G401 (cell line): Measurements from ENCODE around the gene NAIF1. TPM values are rescaled to one million over a fixed set of nuclear protein-coding genes. Genes with fewer than 3 reads are reported as not detected.
"Not testable (repeated sequence)": the region's sequence is repeated elsewhere in the genome, so short reads cannot be mapped to it uniquely, and the experiment has no call there.

Source experiments
- DNase-seq: peaks from one replicate; pipeline ENCODE4 v3.0.0-alpha.2; 2015; ENCODE audit warnings: low spot score
- in situ Hi-C: cut with HindIII; loops from 2 replicates; pipeline ENCODE4 v1.10.0; 2016; ENCODE audit warnings: low sequenced_read_pairs, mixed read lengths
- total RNA-seq: library from RNA; depleted of rRNA; stranded (reverse); fragments of >200 nt; shearing (Covaris generic); gene quantifications from 2 replicates; pipeline ENCODE4 v1.2.3, GENCODE V29; 2014; rRNA removed

NAIF1 gene, protein sequence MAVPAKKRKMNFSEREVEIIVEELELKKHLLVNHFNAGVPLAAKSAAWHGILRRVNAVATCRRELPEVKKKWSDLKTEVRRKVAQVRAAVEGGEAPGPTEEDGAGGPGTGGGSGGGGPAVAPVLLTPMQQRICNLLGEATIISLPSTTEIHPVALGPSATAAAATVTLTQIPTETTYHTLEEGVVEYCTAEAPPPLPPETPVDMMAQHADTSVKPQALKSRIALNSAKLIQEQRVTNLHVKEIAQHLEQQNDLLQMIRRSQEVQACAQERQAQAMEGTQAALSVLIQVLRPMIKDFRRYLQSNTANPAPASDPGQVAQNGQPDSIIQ
- 5.4 and 6.6 TPM in 2 replicates for total RNA-seq

DNA sequence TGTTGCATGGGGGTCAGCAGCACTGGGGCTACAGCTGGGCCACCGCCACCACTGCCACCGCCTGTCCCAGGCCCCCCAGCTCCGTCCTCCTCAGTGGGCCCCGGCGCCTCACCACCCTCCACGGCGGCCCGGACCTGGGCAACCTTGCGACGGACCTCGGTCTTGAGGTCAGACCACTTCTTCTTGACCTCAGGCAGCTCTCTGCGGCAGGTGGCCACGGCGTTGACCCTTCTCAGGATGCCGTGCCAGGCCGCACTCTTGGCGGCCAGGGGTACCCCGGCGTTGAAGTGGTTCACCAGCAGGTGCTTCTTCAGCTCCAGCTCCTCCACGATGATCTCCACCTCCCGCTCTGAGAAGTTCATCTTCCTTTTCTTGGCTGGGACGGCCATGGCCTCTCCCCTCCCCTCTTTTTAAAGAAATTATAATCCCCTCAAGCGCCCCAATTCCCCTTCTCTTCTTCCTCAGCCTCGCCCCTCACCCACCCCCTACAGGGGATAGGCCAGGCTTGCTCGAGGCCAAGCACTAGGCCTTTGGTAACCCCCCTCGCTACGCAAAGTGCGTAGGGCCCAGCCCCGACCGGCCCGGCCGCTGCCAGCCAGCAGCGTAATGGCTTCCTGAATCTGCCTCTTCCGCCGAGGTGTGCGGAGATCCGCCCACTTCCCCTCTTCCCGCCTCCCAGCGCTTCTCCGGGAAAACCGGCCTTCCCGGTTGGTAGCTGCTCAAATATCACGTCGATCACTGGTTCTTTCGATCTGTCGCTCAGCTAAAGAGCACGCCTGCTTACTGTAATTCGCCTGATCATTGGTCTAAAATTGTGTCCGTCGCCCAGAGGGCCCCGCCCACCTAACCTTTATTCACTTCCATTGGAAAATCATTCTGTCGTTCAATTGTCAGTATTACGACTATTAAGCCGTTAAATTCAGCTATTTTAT, at the start of gene NAIF1:
Gene NAIF1, minus strand, starts transcription at position 608 of the 932 bp plus-strand sequence. Its CDS starts 219 bp downstream, at position 389.
- in situ Hi-C loops, result no loop called here
- DNase-seq, result peak; percentile 100

DNA sequence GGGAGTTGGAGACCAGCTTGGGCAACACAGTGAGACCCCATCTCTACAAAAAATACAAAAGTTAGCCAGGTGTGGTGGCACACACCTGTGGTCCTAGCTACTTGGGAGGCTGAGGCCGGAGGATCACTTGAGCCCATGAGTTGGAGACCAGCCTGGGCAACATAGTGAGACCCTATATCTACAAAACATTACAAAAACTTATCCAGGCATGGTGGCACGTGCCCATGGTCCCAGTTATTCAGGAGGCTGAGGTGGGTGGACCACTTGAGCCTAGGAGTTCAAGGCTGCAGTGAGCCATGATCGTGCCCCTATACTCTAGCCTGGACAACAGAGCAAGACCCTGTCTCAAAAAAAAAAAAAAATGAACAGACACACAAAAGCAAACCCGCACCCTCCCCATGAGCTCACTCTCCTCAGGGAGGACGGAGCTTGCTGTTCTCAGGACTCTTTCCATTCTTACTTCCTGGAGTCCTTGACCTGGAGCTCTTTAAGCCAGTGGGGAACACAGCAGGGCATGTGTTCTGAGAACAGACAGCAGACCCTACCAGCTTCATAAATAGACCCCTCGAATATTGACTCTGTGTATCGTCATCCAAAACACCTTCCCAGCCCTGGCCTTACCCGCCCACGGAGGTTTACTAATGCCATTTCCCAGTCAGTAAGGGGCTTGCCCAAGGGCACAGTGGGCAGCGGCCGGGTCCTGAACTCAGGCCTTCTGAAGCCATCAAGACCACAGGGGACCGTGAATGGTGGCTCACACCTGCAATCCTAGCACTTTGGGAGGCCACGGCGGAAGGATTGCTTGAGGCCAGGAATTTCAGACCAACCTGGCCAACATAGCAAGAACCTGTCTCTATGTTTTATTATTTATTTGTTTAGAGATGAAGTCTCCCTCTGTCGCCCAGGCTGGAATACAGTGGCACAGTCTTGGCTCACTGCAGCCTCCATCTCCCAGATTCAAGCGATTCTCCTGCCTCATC, 49.3 kb upstream of the NAIF1 start:
- no peak for DNase-seq
- in situ Hi-C loops, result no loop called here

DNA sequence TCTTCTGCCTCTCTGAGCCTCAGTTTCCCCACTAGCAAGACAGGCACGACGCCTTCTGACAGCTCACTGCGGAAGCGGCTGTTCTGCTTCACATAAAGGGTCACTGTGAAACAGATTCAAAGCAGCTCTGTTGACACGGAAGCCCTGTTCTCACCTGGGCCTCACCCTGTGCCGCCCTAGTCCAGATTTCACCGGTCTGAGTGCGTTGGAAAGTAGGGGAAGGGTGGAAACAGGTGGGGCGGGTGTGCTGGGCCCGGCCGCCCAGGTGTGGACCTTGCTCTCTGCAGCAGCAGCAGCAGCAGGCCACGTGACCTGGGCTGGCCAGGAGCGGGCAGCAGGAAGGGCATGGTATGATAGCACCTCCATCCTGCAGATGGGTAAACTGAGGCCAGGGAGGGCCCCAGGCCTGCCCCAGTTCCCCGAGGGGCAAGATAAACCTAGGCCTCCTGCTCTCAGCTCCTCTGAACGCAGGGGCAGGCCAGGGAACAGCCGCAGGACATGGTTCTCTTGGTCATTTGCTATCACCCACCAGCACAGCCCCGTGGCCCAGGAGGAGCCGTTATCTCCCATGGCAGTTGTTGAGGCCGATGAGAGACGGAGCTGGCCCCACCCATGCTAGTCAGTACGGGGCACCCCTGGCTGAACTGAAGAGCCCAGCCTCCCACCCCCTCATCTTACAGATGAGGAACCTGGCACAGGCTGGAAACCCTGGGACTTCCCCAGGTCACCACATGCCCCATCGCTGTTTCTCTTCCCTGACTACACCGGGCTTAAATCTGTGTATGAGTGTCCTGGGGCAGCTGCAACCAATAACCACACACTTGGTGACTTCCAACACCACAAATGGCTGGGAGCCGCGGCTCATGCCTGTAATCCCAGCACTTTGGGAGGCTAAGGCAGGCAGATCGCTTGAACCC, 48.3 kb upstream of the NAIF1 start:
- DNase-seq, result no peak
- in situ Hi-C loops, result no loop called here

DNA sequence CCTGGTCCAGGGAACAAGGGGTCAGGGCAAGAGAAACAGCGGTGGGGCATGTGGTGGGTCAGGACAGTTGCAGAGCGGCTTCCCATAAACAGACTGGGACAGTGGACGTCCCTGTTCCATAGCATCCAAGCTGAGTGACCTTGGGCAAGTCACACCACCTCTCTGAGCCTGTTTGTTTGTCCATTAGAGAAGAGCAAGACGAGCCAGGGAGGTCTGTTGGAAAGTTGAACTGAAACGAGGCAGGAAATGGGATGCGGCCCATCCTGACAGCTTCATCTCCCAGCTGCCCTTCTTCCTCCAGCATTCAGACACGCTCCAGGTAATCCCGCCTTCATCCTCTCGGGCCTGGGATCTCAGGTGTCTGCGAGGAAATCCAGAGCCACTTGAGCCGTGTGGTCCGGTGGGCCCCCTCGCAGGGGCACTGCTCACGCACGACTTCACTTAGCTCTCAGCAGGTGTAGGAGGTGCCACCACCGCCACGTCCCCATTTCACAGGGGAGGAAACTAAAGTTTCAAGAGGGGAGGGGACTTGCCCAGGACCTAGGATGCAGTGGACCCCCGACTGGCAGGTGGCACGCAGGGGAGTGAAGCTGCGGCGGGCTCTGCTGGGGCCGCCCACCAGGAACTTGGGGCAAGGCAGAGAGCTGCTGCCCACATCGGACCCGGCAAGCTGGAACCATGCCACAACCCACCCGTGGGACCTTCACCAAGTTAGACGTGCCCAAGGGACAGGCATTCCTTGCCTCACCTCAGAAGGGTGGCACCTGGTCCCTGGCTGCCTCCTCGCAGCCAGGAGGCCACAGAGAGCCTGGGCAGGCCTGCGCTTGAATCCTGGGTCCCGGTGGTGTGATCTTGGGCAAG, 47.4 kb upstream of the NAIF1 start:
- no peak for DNase-seq
- in situ Hi-C loops, result no loop called here

DNA sequence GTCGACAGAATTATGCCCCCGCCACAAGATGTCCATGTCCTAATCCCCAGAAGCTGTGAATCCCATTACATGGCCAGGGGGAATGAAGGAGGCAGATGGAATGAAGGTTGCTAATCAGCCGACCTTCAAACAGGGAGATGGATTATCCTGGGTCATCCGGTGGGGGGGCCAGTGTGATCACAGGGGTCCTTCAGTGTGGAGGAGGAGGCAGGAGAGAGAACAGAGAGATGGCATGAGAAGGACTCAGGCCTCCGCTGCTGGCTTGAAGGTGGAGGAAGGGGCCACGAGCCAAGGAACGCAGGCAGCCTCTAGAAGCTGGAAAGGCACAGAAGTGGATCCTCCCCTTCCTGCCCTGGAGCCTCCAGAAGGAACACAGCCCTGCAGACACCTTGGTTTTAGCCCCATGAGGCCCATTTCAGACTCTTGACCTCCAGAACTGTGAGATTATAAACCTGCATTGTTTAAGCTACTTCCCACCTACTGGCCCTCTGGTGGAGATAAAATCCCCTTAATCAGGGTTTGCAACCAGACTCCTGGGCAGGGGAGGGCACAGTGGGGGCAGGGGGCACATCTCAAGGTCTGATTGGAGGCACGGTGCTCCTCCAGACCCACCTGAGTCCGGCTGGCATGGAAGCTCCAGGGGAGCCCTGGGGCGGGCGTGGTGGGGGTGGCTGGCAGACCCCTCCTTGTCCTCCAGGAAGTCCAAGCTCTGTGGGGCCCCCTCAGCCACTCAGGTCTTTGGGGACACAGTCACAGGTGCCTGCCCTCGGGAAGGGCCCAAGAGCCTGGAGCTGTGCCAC, 46.6 kb upstream of the NAIF1 start:
- in situ Hi-C loops, result no loop called here

DNA sequence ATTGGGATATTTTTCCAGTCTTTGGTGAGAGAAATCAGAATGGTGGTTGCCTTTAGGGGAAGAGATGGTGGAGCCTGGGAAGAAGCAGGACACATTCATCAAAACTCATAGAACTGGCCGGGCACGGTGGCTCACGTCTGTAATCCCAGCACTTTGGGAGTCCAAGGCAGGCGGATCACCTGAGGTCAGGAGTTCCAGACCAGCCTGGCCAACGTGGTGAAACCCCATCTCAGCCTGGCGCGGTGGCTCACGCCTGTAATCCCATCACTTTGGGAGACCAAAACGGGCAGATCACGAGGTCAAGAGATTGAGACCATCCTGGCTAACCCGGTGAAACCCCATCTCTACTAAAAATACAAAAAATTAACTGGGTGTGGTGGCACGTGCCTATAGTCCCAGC, 44.6 kb upstream of the NAIF1 start:
- DNase-seq, in situ Hi-C loops: not testable (repeated sequence)

More for the DNA sequence above, 46.6 kb upstream of the NAIF1 start:
- no peak for DNase-seq

DNA sequence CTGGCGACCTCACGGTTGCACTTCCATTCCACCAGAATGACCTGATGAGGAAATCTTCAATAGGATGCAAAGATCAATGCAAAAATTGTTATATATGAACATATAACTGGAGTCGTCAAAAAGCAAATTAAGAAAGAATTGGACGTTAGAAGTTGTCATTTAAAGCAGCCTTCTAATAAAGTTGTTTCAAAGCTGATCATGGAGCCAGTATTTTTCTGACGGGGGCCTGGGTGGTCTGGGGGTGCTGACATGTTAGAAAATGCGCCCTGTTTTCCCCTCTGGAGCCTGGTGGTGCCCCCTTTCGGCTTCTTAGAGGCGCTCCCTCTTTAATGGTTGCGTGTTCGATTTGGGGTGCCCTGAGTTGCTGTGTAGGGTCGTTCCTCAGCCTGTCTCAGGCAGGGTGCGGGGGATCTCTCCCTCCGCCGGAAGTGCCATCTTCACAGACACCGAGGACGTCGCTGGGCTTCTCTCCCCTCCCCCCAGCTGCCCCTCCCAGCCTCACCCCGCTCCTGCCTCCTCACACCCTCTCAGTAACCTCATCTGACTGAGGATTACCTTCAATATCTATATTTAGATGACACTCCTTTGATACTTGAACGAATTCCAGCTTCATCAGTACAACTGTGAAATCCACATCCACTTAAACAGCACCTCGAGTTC, 42.1 kb upstream of the NAIF1 start:
- no peak for DNase-seq
- in situ Hi-C loops, result no loop called here

DNA sequence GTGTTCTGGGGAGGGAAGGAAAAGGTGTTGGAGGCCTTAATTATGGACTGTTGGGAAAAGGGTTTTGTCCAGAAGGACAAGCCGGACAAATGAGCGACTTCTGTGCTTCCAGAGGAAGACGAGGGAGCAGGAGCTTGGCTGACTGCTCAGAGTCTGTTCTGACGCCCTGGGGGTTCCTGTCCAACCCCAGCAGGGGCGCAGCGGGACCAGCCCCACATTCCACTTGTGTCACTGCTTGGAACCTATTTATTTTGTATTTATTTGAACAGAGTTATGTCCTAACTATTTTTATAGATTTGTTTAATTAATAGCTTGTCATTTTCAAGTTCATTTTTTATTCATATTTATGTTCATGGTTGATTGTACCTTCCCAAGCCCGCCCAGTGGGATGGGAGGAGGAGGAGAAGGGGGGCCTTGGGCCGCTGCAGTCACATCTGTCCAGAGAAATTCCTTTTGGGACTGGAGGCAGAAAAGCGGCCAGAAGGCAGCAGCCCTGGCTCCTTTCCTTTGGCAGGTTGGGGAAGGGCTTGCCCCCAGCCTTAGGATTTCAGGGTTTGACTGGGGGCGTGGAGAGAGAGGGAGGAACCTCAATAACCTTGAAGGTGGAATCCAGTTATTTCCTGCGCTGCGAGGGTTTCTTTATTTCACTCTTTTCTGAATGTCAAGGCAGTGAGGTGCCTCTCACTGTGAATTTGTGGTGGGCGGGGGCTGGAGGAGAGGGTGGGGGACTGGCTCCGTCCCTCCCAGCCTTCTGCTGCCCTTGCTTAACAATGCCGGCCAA, 41.3 kb upstream of the NAIF1 start:
- in situ Hi-C loops, result no loop called here
- no peak for DNase-seq

DNA sequence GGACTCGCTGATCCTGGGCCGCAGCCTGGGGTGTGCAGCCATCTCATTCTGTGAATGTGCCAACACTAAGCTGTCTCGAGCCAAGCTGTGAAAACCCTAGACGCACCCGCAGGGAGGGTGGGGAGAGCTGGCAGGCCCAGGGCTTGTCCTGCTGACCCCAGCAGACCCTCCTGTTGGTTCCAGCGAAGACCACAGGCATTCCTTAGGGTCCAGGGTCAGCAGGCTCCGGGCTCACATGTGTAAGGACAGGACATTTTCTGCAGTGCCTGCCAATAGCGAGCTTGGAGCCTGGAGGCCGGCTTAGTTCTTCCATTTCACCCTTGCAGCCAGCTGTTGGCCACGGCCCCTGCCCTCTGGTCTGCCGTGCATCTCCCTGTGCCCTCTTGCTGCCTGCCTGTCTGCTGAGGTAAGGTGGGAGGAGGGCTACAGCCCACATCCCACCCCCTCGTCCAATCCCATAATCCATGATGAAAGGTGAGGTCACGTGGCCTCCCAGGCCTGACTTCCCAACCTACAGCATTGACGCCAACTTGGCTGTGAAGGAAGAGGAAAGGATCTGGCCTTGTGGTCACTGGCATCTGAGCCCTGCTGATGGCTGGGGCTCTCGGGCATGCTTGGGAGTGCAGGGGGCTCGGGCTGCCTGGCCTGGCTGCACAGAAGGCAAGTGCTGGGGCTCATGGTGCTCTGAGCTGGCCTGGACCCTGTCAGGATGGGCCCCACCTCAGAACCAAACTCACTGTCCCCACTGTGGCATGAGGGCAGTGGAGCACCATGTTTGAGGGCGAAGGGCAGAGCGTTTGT, 40.5 kb upstream of the NAIF1 start:
- in situ Hi-C loops, result no loop called here

DNA sequence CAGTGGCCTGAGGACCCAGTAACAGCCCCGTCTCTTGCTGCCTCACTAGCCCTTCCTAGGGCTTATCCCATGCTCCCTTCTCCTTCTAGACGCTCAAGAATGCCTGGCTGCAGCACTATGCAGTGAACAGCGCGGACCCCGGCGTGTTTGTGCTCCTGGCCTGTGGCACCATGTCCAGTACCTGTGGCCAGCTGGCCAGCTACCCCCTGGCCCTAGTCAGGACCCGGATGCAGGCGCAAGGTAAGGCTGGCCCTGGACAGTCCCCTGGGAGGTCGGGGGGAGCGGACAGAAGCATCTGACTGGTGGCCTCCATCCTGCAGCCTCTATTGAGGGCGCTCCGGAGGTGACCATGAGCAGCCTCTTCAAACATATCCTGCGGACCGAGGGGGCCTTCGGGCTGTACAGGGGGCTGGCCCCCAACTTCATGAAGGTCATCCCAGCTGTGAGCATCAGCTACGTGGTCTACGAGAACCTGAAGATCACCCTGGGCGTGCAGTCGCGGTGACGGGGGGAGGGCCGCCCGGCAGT, 39.9 kb upstream of the NAIF1 start:
- no peak for DNase-seq
- in situ Hi-C loops, result no loop called here

More for the DNA sequence above, 40.5 kb upstream of the NAIF1 start:
- no peak for DNase-seq

DNA sequence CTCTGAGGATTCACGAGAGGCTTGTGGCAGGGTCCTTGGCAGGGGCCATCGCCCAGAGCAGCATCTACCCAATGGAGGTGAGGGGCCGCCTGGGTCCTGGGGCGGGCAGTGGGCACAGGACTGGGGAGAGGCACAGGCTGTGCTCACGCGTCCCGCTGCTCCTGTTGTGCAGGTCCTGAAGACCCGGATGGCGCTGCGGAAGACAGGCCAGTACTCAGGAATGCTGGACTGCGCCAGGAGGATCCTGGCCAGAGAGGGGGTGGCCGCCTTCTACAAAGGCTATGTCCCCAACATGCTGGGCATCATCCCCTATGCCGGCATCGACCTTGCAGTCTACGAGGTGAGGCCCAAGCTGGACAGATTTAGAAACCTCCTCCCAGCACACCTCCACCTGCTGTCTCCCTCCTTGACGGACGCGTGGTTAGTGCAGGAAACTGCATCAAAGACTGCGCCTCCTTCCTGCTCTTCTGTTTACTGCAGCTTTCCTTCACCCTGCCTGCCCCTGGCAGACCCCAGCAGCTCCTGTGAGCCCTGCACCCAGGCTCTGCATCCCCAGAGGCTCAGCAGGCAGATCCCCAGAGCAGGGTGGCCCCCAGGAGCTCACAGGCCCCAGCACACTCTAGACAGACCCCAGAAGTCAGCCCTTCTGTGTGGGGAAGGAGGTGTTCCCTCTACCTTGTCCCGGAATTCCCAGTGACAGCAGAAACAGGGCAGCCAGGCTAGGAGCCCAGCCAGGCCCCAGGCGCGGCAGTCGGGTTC, 39.2 kb upstream of the NAIF1 start:
- DNase-seq, result no peak
- in situ Hi-C loops, result no loop called here

DNA sequence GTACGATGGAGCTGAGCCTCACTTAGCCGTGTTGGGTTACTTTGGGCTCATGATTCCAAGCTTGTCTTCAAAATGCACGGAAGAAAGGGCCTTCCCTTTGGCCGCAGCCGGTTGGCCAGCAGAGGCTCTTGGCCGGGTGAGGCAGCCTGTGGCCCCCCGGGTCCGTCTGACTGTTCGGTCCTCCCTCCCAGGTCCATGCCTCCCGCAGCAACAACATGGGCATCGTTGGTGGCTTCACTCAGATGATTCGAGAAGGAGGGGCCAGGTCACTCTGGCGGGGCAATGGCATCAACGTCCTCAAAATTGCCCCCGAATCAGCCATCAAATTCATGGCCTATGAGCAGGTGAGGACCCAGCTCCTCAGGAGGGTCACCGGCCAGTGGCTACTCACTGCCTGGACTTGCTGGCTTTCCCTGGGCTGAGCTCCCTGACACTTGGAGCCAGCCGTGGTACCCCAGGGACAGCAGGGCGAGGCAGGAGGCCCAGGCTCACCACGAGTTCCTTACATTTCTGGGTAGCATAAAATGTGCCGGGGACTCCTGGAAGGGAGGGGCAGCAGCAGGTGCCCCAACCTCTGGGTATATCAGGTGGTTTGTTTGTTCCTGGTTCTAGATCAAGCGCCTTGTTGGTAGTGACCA, 38.5 kb upstream of the NAIF1 start:
- in situ Hi-C loops, result no loop called here
- DNase-seq, result no peak

DNA sequence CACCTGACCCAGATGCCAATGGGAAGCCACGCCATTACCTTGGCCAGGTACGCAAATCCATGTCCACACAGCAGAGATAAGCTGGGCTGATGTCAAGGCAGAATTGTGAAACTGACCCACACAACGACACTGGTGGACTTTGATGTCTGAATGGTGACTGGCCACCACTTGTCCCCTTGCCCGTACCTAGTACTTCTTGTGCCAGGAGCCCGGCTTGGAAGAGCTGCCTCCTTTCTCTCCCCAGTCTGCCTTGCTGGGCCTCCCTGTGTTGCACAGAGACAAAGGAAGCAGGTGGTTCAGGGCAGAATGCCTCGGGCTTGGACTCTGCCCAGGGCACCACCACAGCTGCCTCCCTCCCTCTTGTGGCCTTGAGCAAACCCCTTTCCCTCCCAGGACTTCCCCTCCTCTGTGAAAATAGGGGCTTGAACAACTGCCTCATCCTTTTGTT, 37.1 kb upstream of the NAIF1 start:
- peak; percentile 73 for DNase-seq
- in situ Hi-C loops, result no loop called here
